K562 (cell line): ENCODE data around the gene CYP2D6. TPM values are rescaled to one million over a fixed set of nuclear protein-coding genes. Genes with fewer than 3 reads are reported as not detected.

ENCODE experiments used
- CREB5 ChIP-seq: fragments of 250-450 bp; sonication (Bioruptor Pico); IDR thresholded peaks from 2 replicates; pipeline ENCODE4 v1.5.0; 2020; ENCODE audit warnings: mild to moderate bottlenecking
- FIP1L1 ChIP-seq: fragments of 200-400 bp; formaldehyde crosslinking; IDR thresholded peaks from 2 replicates; pipeline ENCODE4 v1.6.1; 2018; ENCODE audit warnings: mild to moderate bottlenecking, low read depth, low read length; ENCODE audit not compliant: poor library complexity, severe bottlenecking
- FOXO4 ChIP-seq: fragments of 450-650 bp; formaldehyde crosslinking; IDR thresholded peaks from 2 replicates; pipeline ENCODE4 v1.4.0; 2020; ENCODE audit warnings: mild to moderate bottlenecking, moderate library complexity
- HDAC8 ChIP-seq: fragments of 450-650 bp; IDR thresholded peaks from 2 replicates; pipeline ENCODE4 v1.6.1; 2016; ENCODE audit warnings: mild to moderate bottlenecking, missing genetic modification characterization, moderate library complexity, missing compliant biosample characterization
- IRF2 ChIP-seq: sonication (generic); formaldehyde crosslinking; IDR thresholded peaks from 2 replicates; pipeline ENCODE4 v1.8.1; 2022; ENCODE audit warnings: mild to moderate bottlenecking, missing genetic modification reagents
- KLF1 ChIP-seq: fragments of 450-650 bp; IDR thresholded peaks from 2 replicates; pipeline ENCODE4 v1.6.1; 2016; ENCODE audit warnings: missing genetic modification characterization, missing compliant biosample characterization
- NEUROD1 ChIP-seq: fragments of 150-350 bp; IDR thresholded peaks from 2 replicates; pipeline ENCODE4 v1.6.1; 2014; ENCODE audit warnings: borderline replicate concordance, low read length, low read depth; ENCODE audit not compliant: partially characterized antibody
- NFATC3 ChIP-seq: fragments of 450-650 bp; IDR thresholded peaks from 2 replicates; pipeline ENCODE4 v1.6.1; 2017; ENCODE audit warnings: mild to moderate bottlenecking
- RBFOX2 ChIP-seq: fragments of 200-400 bp; formaldehyde crosslinking; IDR thresholded peaks from 2 replicates; pipeline ENCODE4 v1.6.1; 2017; ENCODE audit warnings: low read depth, mild to moderate bottlenecking, low read length, moderate library complexity
- RBM25 ChIP-seq: fragments of 200-400 bp; formaldehyde crosslinking; IDR thresholded peaks from 2 replicates; pipeline ENCODE4 v1.6.1; 2018; ENCODE audit warnings: low read length, low read depth, moderate library complexity; ENCODE audit not compliant: severe bottlenecking
- TEAD1 ChIP-seq, 2 experiments: fragments of 450-650 bp in 1 of 2; sonication (generic) in 1 of 2; formaldehyde crosslinking; IDR thresholded peaks; 2 replicates each; pipeline versions ENCODE4 v1.4.0 to v1.8.0; 2020 to 2022; ENCODE audit warnings: mild to moderate bottlenecking in 2 of 2, missing genetic modification reagents in 1 of 2
- ZBTB11 ChIP-seq, 3 experiments: fragments of 200-800 bp in 1 of 3; fragments of 250-450 bp in 1 of 3; fragments of 450-650 bp in 1 of 3; sonication (Bioruptor Pico) in 1 of 3; sonication (Bioruptor generic) in 1 of 3; formaldehyde crosslinking in 1 of 3; IDR thresholded peaks; 2 replicates each; pipeline versions ENCODE4 v1.6.1 to v1.8.0; 2016 to 2022; ENCODE audit warnings: mild to moderate bottlenecking in 2 of 3, missing genetic modification characterization in 2 of 3, missing compliant biosample characterization in 1 of 3, moderate library complexity in 1 of 3
- ZBTB26 ChIP-seq: fragments of 450-650 bp; formaldehyde crosslinking; IDR thresholded peaks from 2 replicates; pipeline ENCODE4 v1.4.0; 2022; ENCODE audit warnings: missing genetic modification characterization
- ZBTB43 ChIP-seq: sonication (generic); formaldehyde crosslinking; IDR thresholded peaks from 2 replicates; pipeline ENCODE4 v1.8.0; 2023; ENCODE audit warnings: mild to moderate bottlenecking, missing genetic modification reagents
- ZNF212 ChIP-seq: fragments of 450-650 bp; formaldehyde crosslinking; IDR thresholded peaks from 2 replicates; pipeline ENCODE4 v1.4.0; 2020; ENCODE audit warnings: mild to moderate bottlenecking
- ZNF239 ChIP-seq: fragments of 250-450 bp; sonication (Bioruptor Pico); IDR thresholded peaks from 2 replicates; pipeline ENCODE4 v1.4.0; 2020; ENCODE audit warnings: mild to moderate bottlenecking
- ZNF263 ChIP-seq: sonication (generic); formaldehyde crosslinking; IDR thresholded peaks from 2 replicates; pipeline ENCODE4 v1.8.0; 2022; ENCODE audit warnings: mild to moderate bottlenecking, missing genetic modification reagents, borderline replicate concordance
- polyA plus RNA-seq, 8 experiments: library from polyadenylated mRNA; depleted of rRNA in 4 of 8; stranded (reverse) in 5 of 8; unstranded in 3 of 8; fragments of >200 nt; fragmentation: Nextera tagmentation in 2 of 8; fragmentation: Illumina TruSeq in 1 of 8; extraction: Ambion mirVana in 2 of 8; extraction: Trizol in 1 of 8; gene quantifications; 2 replicates each; pipeline versions ENCODE4 v1.2.1 to v1.2.3, GENCODE V29; 2011 to 2014; ENCODE audit warnings: inconsistent platforms in 1 of 8, missing spikeins in 1 of 8
- total RNA-seq, 7 experiments: library from RNA; depleted of rRNA in 6 of 7; stranded (reverse); fragments of >200 nt in 6 of 7; fragmentation: Illumina TruSeq in 2 of 7; extraction: Trizol in 2 of 7; gene quantifications; 2 replicates each; pipeline versions ENCODE4 v1.2.1 to v1.2.3, GENCODE V29; 2011 to 2021; ENCODE audit warnings: low replicate concordance in 1 of 7

Gene CYP2D6
- total and polyA plus RNA-seq, 9 of the 15 experiments (the other 6 are each of a cell fraction or from before 2014, with no cell fraction given) = 0.04 to 0.20 (median 0.09) TPM; not detected in 5

GRCh38 chr22:42090596-42091454 is 39.8 kb downstream of the CYP2D6 start, which contains the start of gene NDUFA6 (continued):
- TF ChIP-seq TEAD1 (CRISPR knock-in tag; IDR thresholded peaks at IDR 0.05) = 0 out of 4 replicates have a peak, but pooled peaks of 1 of the 2 experiments have one; percentile 54
- TF ChIP-seq ZBTB11 (CRISPR knock-in tag; IDR thresholded peaks at IDR 0.05) = peak in 1 of 3 experiments; percentile 50; a peak in 1 of 6 replicates
- TF ChIP-seq ZBTB26 (CRISPR knock-in tag) = no peak
- TF ChIP-seq HDAC8 (tag) = no peak
- no peak for TF ChIP-seq KLF1 (tag)
- TF ChIP-seq FIP1L1 = peak; percentile 21
- no peak for TF ChIP-seq ZNF212 (CRISPR knock-in tag)
- no peak for TF ChIP-seq ZNF239 (CRISPR knock-in tag)
- TF ChIP-seq ZNF263 (CRISPR knock-in tag) = peak; percentile 34; the same call in 1 of the 2 replicates
- no peak for TF ChIP-seq CREB5 (CRISPR knock-in tag)
- TF ChIP-seq RBM25 = peak; percentile 5
- TF ChIP-seq ZBTB43 = 0 out of 2 replicates have a peak, but pooled peaks have one; percentile 16
- no peak for TF ChIP-seq IRF2
- peak; percentile 99 for TF ChIP-seq RBFOX2
- no peak for TF ChIP-seq FOXO4
- no peak for TF ChIP-seq NEUROD1
- no peak for TF ChIP-seq NFATC3
